Endothelial cell of umbilical vein (primary cell): ENCODE data around the gene GNB1L. TPM values are rescaled to one million over a fixed set of nuclear protein-coding genes. Genes with fewer than 3 reads are reported as not detected.

ENCODE experiments used
- BruUV-seq: library from RNA; stranded (reverse); fragments of 400-500 nt; replicated peaks from 2 replicates; lab custom pipeline; 2021; lab: Mats Ljungman, UMichigan
- CTCF ChIA-PET: fragments of 300-600, 350-600 bp; sonication (Branson Sonifier 250); formaldehyde crosslinking; loops from one replicate; lab custom pipeline; 2021; ENCODE audit warnings: antibody characterized with exemption, inconsistent platforms; lab: Charles Lee
- POLR2A ChIA-PET: fragments of 300-600, 350-600 bp; sonication (Branson Sonifier 250); formaldehyde crosslinking; loops from one replicate; lab custom pipeline; 2021; ENCODE audit warnings: antibody characterized with exemption, inconsistent platforms; lab: Charles Lee
- DNase-seq: peaks from one replicate; pipeline ENCODE4 v3.0.0-alpha.2; 2011; ENCODE audit warnings: low read depth, low spot score
- FAIRE-seq: peaks from 2 replicates; lab custom pipeline; 2011; peaks lifted over from hg19 to GRCh38; lab: Jason Lieb, UNC
- H2AFZ ChIP-seq: 2 replicates; pipeline ENCODE4 v1.6.0; 2012; ENCODE audit warnings: low read depth, low read length, control low read depth, inconsistent platforms
- H3K27ac ChIP-seq: 2 replicates; pipeline ENCODE4 v1.5.1; 2011; ENCODE audit warnings: low read depth, mild to moderate bottlenecking, control low read depth, low read length, moderate library complexity; ENCODE audit not compliant: insufficient read depth
- H3K27me3 ChIP-seq, 2 experiments: 2 replicates each; pipeline versions ENCODE4 v1.6.0 to v1.6.1; 2011; ENCODE audit warnings: low read length in 2 of 2, mixed read lengths in 1 of 2; ENCODE audit not compliant: control insufficient read depth in 2 of 2, insufficient read depth in 2 of 2
- H3K36me3 ChIP-seq, 2 experiments: 2 replicates in 1 of 2; 3 replicates in 1 of 2; pipeline ENCODE4 v1.5.1; 2011; ENCODE audit warnings: low read length in 2 of 2, mild to moderate bottlenecking in 1 of 2, moderate library complexity in 1 of 2; ENCODE audit not compliant: control insufficient read depth in 2 of 2, insufficient read depth in 2 of 2; ENCODE audit errors: extremely low read depth in 1 of 2
- H3K4me1 ChIP-seq: 3 replicates; pipeline ENCODE4 v1.5.1; 2011; ENCODE audit warnings: mild to moderate bottlenecking, low read length; ENCODE audit not compliant: control insufficient read depth, insufficient read depth; ENCODE audit errors: extremely low read depth
- H3K4me2 ChIP-seq: 2 replicates; pipeline ENCODE4 v1.6.1; 2011; ENCODE audit warnings: low read length, control low read depth, mixed read lengths; ENCODE audit not compliant: insufficient read depth
- H3K4me3 ChIP-seq, 3 experiments: fragments of 200-600 bp in 1 of 3; sonication (generic), shearing (Covaris generic) in 1 of 3; replicated peaks in 1 of 3; 2 replicates each; pipeline ENCODE4 v1.5.1; 2011 to 2016; ENCODE audit warnings: control low read depth in 3 of 3, low read length in 3 of 3, mild to moderate bottlenecking in 2 of 3, inconsistent platforms in 1 of 3, low read depth in 1 of 3, moderate library complexity in 1 of 3; ENCODE audit not compliant: insufficient read depth in 1 of 3
- H3K79me2 ChIP-seq: 2 replicates; pipeline ENCODE4 v1.6.0; 2012; ENCODE audit warnings: low read length, inconsistent platforms; ENCODE audit not compliant: control insufficient read depth, insufficient read depth
- H3K9ac ChIP-seq: replicated peaks from 2 replicates; pipeline ENCODE3; 2011; ENCODE audit warnings: low read length, control low read depth; ENCODE audit not compliant: insufficient read depth; ENCODE audit errors: extremely low read depth
- H3K9me1 ChIP-seq: replicated peaks from 3 replicates; pipeline ENCODE4 v1.6.0; 2011; ENCODE audit warnings: mild to moderate bottlenecking, low read length; ENCODE audit not compliant: control insufficient read depth, insufficient read depth; ENCODE audit errors: extremely low read depth
- H3K9me3 ChIP-seq: replicated peaks from 2 replicates; pipeline ENCODE4 v1.5.1; 2012; ENCODE audit warnings: low read length, inconsistent platforms; ENCODE audit not compliant: control insufficient read depth, insufficient read depth
- H4K20me1 ChIP-seq: replicated peaks from 2 replicates; pipeline ENCODE3; 2011; ENCODE audit warnings: mild to moderate bottlenecking, low read length; ENCODE audit not compliant: control insufficient read depth, insufficient read depth; ENCODE audit errors: extremely low read depth
- EZH2 ChIP-seq: IDR thresholded peaks from 2 replicates; pipeline ENCODE4 v1.6.1; 2012; ENCODE audit warnings: borderline replicate concordance, low read depth, mild to moderate bottlenecking, moderate library complexity, low read length, inconsistent platforms; ENCODE audit not compliant: severe bottlenecking
- FOS ChIP-seq: IDR thresholded peaks from 2 replicates; pipeline ENCODE4 v1.6.1; 2011; ENCODE audit warnings: mild to moderate bottlenecking, low read length, moderate library complexity, borderline replicate concordance; ENCODE audit not compliant: insufficient read depth
- GATA2 ChIP-seq: IDR thresholded peaks from 2 replicates; pipeline ENCODE4 v1.7.0; 2011; ENCODE audit warnings: low read depth, mild to moderate bottlenecking, moderate library complexity, mixed read lengths, low read length; ENCODE audit not compliant: insufficient read length, insufficient read depth
- JUN ChIP-seq: IDR thresholded peaks from 2 replicates; pipeline ENCODE4 v1.6.1; 2011; ENCODE audit warnings: borderline replicate concordance, low read depth; ENCODE audit not compliant: insufficient read length, insufficient read depth
- MYC ChIP-seq: IDR thresholded peaks from one replicate; pipeline ENCODE4 v1.6.1; 2011; ENCODE audit warnings: mild to moderate bottlenecking, low read depth, low read length
- POLR2A ChIP-seq: IDR thresholded peaks from 2 replicates; pipeline ENCODE4 v1.6.1; 2012; ENCODE audit warnings: low read depth, mild to moderate bottlenecking, control low read depth, low read length
- POLR2AphosphoS5 ChIP-seq: IDR thresholded peaks from 2 replicates; pipeline ENCODE4 v1.6.1; 2012; ENCODE audit warnings: low read depth, mild to moderate bottlenecking, control low read depth, low read length, moderate library complexity; ENCODE audit not compliant: insufficient read depth
- dilution Hi-C: fragments of 300-500 bp; cut with MboI; formaldehyde crosslinking; loops from one replicate; pipeline ENCODE4 v1.15.0; 2019; ENCODE audit warnings: low sequenced_read_pairs; ENCODE audit not compliant: extremely low pct_ligation_motif_present
- intact Hi-C: fragments of 100-400 bp; cut with micrococcal nuclease; formaldehyde crosslinking; loops from one replicate; pipeline ENCODE4 v1.10.0; 2022
- polyA plus RNA-seq, 4 experiments: library from polyadenylated mRNA; depleted of rRNA in 3 of 4; stranded (reverse) in 3 of 4; unstranded in 1 of 4; fragments of >200 nt; gene quantifications; 2 replicates each; pipeline versions ENCODE4 v1.2.1 to v1.2.3, GENCODE V29; 2011 to 2012; ENCODE audit warnings: missing spikeins in 1 of 4
- total RNA-seq: library from RNA; stranded (reverse); gene quantifications from 2 replicates; pipeline ENCODE4 v1.2.3, GENCODE V29; 2021
- TF ChIP-seq, protein P1 (sequence below): IDR thresholded peaks from 2 replicates; pipeline ENCODE4 v1.6.1; 2011; ENCODE audit not compliant: insufficient read depth, insufficient read length
- TF ChIP-seq, protein P2 (sequence below), 2 donors: IDR thresholded peaks; 1 replicate in 1 of 2; 2 replicates in 1 of 2; pipeline ENCODE4 v1.5.1; 2011; ENCODE audit warnings: low read length in 2 of 2, mild to moderate bottlenecking in 2 of 2, moderate library complexity in 2 of 2, control low read depth in 1 of 2, inconsistent platforms in 1 of 2, low read depth in 1 of 2; ENCODE audit not compliant: insufficient read depth in 1 of 2; ENCODE audit errors: extremely low read depth in 1 of 2

Gene GNB1L
- total and polyA plus RNA-seq, 2 donors (not counting 3 experiments of a cell fraction or from before 2014, with no cell fraction given), result 5.4 to 5.9 TPM

- H3K9ac ChIP-seq, result no peak overlapping the region
- DNase-seq, result no peak
- dilution Hi-C loops (no loop called here), intact Hi-C loops (no loop called here)
- H3K79me2 ChIP-seq, result no peaks in the 10 kb centered on the region
- H2AFZ ChIP-seq, result no peak overlapping the region
- peaks cover 16% of the 10 kb centered on the region for H3K4me1 ChIP-seq
- BruUV-seq, result no TSS peak
- ChIA-PET POLR2A (interaction anchor here (0.7 kb wide), 1 partner anchor 15 kb away, joined by 5 read pairs; no protein-coding TSS in a partner anchor), CTCF (interaction anchor here (0.9 to 4.2 kb wide), 4 partner anchors 10 to 166 kb away, joined by 3 to 36 read pairs (median 8); no protein-coding TSS in a partner anchor)
- H3K4me2 ChIP-seq, result no peak overlapping the region
- H3K36me3 ChIP-seq, result peaks cover 0 to 12% of the 10 kb centered on the region in 2 experiments
- FAIRE-seq, result no peak
- no peaks in the 10 kb centered on the region for H4K20me1 ChIP-seq
- no peaks in the 10 kb centered on the region for H3K9me1 ChIP-seq
- H3K27ac ChIP-seq, result no peak overlapping the region
- H3K27me3 ChIP-seq, result no peaks in the 10 kb centered on the region
- H3K9me3 ChIP-seq, result no peaks in the 10 kb centered on the region
- TF ChIP-seq EZH2 (no peak), MYC (no peak), JUN (no peak), POLR2AphosphoS5 (no peak)
- H3K4me3 ChIP-seq, result no peak overlapping the region
These were observed 43.1 kb upstream of the GNB1L start for GRCh38 chr22:19897726-19898125.

GRCh38 chr22:19896665-19897355 is 42.1 kb upstream of the GNB1L start:
- no TSS peak for BruUV-seq
- no peak overlapping the region for H3K4me3 ChIP-seq
- DNase-seq (no peak), FAIRE-seq (no peak)
- no peaks in the 10 kb centered on the region for H3K27me3 ChIP-seq
- CTCF ChIA-PET, result interaction anchor here (1.0 to 4.2 kb wide), 5 partner anchors 10 to 165 kb away, joined by 3 to 36 read pairs (median 4); no protein-coding TSS in a partner anchor
- no peak overlapping the region for H2AFZ ChIP-seq
- H3K4me2 ChIP-seq, result no peak overlapping the region
- no peaks in the 10 kb centered on the region for H3K79me2 ChIP-seq
- no peaks in the 10 kb centered on the region for H4K20me1 ChIP-seq
- peaks cover 0 to 12% of the 10 kb centered on the region in 2 experiments for H3K36me3 ChIP-seq
- POLR2A ChIA-PET, result no interaction called here
- peaks cover 25% of the 10 kb centered on the region for H3K4me1 ChIP-seq
- H3K9me3 ChIP-seq, result no peaks in the 10 kb centered on the region
- no peak overlapping the region for H3K9ac ChIP-seq
- TF ChIP-seq MYC, result no peak
- TF ChIP-seq, protein P1, sequence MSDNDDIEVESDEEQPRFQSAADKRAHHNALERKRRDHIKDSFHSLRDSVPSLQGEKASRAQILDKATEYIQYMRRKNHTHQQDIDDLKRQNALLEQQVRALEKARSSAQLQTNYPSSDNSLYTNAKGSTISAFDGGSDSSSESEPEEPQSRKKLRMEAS, result no peak
- no peak for TF ChIP-seq GATA2
- TF ChIP-seq, protein P2, sequence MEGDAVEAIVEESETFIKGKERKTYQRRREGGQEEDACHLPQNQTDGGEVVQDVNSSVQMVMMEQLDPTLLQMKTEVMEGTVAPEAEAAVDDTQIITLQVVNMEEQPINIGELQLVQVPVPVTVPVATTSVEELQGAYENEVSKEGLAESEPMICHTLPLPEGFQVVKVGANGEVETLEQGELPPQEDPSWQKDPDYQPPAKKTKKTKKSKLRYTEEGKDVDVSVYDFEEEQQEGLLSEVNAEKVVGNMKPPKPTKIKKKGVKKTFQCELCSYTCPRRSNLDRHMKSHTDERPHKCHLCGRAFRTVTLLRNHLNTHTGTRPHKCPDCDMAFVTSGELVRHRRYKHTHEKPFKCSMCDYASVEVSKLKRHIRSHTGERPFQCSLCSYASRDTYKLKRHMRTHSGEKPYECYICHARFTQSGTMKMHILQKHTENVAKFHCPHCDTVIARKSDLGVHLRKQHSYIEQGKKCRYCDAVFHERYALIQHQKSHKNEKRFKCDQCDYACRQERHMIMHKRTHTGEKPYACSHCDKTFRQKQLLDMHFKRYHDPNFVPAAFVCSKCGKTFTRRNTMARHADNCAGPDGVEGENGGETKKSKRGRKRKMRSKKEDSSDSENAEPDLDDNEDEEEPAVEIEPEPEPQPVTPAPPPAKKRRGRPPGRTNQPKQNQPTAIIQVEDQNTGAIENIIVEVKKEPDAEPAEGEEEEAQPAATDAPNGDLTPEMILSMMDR (IDR thresholded peaks at IDR 0.05; ENCODE audit: extremely low read depth in 1 of 2, insufficient read depth in 1 of 2, low read depth in 1 of 2, low read length in 2 of 2), result no peak
- TF ChIP-seq POLR2AphosphoS5, result no peak
- TF ChIP-seq JUN, result no peak
- TF ChIP-seq POLR2A, result no peak
- no peak for TF ChIP-seq FOS
- no peak for TF ChIP-seq EZH2
- intact Hi-C loops (no loop called here), dilution Hi-C loops (no loop called here)
- H3K27ac ChIP-seq, result no peak overlapping the region
- H3K9me1 ChIP-seq, result no peaks in the 10 kb centered on the region
